Activated CD8-positive, alpha-beta memory T cell treated with anti-CD3 and anti-CD28 coated beads for 48 hours (primary cell): ENCODE data around the gene NELFB.

Experiments
- DNase-seq, 3 experiments: peaks; one replicate each; pipeline ENCODE4 v3.0.0-alpha.2; 2020; ENCODE audit warnings: low read depth in 2 of 3, low spot score in 2 of 3

The NELFB gene

DNA sequence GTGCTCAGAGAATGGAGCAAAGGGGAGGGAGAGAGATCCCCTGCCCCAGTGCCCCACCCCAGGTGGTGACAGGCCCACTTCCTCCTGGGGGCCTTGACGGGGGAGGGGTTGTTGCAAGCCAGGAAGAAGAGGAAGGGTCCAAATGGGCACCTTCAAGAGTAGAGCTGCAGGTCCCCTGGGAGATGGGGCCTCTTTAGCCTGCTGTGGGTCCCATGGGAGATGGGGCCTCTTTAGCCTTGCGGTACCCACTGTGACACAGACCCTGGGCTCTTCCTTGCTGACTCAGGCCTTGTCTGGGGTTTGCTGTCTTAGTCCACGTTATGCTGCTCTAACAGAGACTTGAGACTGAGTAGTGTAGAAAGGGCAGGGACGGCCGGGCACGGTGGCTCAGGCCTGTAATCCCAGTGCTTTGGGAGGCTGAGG, 12.8 kb downstream of the NELFB start:
- no peak for DNase-seq

DNA sequence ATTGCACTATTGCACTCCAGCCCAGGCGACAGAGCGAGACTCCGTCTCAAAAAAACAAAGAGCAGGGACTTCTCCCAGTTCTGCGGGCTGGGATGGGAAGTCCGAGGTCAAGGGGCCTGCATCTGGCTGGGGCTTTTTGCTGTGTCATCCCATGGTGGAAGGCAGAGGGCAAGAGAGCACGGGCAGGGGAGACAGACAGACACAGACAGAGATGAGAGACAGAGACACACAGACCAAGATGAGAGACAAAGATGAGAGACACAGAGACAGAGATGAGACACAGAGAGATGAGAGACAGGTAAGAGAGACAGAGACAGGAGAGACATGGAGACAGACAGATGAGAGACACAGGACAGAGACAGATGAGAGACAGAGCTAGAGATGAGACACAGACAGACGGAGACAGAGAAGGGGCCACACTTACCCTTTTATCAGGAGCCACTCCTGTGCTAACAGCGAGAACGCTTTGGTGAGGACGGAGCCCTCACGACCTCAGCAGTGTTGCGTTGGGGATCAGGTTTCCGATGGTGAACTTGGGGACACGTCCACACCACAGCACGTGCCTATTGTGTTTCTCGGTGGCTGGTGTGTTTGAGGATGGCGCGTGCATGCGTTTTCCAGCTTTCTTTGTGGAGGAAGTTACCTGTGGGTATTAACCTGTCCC, 13.5 kb downstream of the NELFB start:
- no peak for DNase-seq

DNA sequence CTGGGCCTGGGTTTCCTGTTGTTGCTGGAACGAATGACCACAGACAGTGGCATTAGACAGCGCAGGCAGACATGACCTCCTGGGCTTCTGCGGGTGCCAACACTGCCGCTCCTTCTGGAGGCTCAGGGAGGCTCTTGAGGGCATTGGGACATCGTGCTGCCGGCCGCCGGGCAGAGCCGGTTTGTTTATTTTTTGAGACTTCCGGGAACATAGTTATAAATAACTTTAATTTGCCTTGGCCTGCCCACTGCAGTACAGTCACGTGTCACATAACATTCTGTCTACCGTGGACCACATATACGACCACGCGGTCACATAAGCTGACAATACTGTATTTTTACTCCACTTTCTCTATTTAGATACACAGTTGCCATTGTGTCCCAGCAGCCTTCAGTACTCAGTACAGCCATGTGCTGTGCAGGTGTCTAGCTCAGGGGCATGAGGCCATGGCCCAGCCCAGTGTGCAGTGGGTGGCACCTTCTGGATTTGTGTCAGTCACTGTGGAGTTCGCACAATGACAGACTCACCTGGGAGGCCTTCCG, 14.2 kb downstream of the NELFB start:
- DNase-seq: no peak

DNA sequence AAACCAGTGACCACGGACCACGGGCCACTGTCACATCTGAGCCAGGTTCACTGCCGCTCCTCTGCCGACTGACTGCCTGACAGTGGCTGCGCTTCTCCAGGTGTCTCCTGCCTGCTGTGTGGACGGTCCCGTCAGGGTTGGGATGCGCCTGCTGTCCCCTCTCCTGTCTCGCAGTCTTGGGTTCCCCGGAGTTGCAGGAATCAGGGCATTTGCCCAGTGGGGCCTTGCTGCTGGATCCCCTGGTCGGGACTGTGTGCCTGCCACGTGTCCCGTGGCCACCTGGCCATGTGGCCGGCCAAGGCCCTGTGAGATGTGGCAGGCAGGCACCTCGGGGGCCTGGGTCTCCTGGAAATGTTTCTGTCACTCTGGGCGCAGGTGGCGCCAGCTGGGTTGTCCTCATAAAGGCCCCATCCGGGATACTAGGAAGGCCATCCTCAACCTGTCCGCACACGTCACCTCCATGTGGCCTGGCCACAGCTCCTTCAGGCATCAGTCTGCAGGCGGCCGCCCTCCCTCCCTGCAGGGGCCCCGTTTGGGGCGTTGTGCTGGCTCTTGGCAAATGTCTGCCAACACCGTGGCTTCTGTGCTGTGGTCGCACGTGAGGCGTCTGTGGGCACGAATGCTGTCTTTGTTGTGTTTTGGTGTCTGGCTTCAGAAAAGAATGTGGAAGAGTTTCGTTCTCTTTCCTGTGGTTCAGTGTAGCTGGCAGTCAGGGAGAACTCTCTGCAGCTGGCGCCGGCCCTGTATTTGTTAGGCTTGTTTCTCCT, 16.0 kb downstream of the NELFB start:
- no peak for DNase-seq

DNA sequence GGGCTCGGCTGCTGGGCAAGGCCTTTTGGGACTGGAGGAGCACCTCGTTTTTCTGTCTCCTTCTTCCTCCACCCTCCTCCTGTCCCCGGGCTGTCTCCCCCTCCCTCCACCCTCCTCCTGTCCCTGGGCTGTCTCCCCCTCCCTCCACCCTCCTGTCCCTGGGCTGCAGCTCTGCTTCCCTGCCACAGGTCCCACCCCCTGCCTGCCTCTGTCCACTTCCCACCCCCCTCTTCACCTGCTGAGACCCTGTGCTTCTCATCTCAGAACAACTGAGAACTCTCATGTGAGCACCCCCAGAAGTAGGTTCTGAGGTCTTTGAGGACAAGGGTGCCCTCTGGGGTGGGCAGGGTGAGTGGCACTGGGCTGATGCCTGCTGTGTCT, 16.6 kb downstream of the NELFB start:
- no peak for DNase-seq

DNA sequence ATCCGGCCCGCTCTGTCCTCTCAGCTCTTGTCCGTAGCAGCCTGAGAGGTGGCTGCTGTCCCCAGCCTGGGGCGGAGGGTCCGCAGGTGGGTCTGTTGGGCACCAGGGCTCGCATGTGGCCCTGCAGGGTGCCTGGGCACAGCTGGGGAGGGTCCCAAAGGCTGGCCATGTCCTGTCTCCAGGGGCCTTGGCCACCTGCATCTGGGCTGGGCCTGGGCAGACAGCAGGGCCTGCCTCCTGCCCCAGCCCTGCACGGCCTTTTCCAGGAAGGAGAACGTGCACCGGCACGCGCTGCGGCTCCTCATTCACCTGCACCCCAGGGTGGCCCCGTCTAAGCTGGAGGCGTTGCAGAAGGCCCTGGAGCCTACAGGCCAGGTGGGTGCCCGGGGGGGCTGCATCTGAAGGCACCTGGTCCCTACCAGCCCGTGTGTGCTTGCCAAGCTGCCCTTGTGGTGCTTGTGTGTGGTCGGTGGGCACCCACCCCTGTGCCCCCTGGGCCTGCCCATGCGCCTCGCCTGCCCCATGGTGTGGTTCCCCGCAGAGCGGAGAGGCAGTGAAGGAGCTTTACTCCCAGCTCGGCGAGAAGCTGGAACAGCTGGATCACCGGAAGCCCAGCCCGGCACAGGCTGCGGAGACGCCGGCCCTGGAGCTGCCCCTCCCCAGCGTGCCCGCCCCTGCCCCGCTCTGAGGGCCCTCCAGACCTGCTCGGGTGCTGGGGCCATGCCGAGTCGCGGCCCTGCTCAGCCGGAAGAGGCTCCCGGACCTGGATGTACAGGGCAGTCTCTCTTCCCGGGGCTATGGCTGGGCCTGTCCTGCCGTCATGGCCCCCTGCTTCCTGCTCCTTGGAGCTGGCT, 17.3 kb downstream of the NELFB start:
- no peak for DNase-seq

DNA sequence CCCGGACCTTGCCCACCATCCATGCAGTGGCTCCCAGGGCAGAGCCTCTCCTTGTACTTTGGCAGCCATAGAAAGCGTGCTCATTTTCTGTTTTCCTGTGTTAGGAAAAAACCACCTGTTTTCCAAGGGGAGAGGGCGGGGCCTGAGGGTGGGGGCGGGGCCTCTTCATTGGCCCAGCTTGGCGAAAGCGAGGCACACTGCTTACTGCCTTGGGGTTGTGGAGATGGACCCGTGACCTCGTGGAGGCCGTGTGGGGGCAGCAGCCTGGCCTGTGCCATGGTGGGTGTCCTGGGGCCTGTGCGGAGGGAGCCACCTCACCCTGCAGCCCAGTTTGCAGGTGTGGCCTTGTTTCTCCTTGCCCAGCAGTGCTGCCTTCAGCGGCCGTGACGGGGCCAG, 18.0 kb downstream of the NELFB start:
- no peak for DNase-seq

DNA sequence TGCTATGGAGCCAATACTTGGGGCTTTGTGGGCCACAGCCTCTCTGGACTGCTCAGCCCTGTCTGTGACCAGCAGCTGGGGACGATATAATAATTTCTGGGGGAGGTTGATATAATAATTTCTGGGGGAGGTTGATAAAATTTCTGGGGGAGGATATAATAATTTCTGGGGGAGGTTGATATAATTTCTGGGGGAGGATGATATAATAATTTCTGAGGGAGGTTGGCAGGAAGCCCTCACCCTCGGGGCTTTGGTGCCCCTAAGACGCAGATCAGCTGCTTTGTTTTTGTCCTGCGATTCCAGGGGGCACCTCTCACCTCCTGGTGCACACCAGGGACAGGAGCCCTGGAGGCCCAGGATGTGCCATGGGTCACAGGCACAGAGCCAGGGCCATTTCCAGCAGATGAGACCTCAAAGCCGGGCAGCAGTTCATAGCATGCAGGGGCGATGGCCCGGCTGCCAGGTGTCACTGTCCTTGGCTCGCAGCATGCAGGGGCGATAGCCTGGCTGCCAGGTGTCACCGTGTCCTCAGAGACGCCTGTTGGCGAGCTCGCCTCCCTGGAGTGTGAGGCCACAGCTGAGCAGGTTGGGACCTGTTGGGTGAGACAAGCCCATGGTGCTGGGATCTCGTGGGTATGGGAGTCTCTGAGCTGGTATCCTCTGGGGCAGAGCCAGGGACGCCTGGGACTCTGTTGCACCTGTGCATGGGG, 18.6 kb downstream of the NELFB start:
- no peak for DNase-seq

DNA sequence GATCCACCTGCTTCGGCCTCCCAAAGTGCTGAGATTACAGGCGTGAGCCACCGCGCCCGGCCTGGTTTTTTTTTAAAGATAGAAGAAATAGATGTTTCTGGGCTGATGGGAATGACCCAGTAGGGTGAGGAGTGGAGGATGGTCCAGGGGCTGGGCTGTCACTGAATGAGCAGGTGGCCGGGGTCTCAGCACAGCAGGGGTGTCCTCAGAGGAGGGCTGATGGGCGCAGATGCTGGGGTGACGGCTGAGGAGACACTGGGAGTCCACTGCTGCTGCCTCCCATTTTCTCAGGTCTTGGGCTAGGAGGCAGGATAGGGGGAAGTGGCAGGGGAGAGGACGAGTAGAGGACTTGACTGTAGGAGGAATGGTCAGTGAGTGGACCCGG, 20.1 kb downstream of the NELFB start:
- DNase-seq: no peak

DNA sequence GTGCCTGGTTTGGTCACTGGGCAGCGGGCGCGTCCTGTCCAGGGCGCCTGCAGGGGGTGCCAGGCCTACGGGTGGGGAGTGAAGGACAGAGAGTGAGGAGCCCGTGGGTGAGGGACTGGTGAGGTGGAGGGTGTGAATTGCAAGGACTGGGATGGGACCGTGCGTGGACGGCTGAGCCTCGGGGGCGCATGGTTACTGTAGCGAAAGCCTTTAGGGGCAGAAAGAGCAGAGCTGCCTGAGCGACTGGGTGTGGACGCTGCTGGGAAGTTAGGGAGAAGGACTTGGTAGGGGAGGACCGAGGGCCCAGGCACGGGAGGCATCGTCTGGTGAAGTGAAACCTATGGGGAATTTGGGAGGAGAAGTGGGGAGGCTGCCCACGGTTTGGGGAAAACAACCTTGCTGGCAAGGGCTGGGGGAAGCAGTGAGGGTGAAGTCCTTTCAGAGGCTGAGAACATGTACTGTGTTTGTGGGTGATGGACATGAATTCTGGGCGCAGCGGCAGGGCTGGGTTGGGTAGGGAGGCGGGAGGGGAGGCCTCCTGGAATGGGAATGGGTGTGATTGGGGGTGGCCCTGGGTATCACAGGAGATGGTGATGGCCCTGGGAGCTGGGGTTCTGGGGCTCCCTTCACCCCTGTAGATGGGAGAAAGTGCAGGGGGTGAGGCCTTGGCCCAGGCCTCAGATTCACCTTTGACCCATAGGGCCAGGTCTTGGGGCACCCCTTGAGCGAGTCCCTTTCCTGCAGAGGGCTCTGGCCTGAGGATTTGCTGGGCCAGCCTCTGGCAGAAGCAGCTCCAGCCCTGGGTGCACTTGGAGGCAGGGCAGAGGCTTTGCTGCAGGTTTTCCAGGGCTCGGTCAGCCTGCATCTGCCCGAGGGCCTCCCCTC, 20.7 kb downstream of the NELFB start:
- DNase-seq: no peak

DNA sequence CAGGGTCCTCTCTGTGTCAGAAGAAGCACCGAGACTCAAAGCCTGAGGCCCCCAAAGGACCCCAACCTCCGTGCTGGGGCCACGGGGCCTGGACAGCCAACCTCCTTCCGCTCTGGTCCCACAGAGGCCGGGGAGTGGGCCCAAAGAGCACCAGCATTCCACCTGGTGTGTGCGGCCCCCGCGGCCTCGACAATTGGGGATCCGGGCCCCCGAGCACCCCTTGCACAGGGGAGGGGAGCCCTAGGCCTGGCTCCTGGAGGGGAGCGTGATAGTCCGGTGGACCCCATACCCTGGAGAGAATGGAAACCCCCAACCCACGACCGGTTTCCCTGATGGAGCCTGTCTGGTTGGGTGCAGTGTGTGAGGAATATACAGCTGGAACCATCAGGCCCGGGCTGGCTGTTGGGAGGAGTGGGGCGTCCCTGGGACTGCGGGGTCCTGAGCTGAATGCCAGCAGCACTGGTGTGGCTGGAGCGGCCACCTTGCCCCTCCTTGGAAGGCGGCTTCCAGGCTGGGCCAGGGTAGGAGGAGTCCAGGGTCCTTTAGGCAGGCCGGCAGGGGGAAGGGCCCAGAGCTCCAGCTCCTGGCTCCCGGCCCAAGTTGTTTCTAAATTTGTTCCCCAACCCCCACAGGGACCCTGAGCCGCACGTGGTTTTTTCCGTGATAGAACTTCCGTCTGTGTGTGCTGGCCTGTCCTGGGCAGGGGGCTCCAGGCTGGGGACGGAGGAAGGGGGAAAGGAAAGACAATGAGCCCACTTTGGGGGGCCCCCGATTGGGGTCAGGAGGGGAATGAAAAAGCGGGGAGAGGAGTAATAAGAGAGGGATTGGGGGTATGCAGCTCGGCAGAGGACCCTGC, 21.6 kb downstream of the NELFB start:
- no peak for DNase-seq

DNA sequence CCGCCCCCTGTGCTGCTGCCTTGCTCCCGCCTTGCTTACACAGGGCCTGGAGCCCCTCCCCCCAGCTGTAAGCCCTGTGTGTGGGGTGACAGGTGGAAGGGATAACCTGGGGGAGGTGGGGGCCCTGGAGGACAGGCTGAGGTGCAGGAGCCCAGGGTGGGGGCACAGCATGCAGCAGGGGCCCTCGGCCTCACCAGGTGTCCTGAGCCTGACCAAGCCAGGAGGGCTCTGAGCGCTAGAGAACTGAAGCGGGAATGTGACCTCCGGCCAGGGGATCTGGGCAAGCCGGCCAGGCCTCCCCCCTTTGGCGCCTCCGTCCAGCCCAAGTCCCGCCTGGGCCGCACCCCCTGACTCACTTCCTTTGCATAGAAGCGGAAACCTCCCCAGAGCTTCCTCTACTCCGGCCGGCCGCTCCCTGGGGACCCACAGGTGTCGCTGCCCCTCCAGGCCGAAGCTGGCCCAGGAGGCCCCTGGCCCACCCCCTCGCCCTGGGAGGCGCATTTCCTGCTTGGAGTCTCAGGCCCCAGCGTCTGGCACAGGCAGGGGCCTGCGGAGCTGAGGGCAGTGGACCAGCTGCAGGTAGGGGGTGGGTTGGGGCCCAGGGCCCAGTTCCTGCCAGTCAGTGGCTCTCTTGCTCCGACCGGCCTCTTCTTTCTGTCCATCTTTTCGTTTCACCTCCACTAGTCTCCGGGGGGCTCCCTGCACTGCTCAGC, 22.4 kb downstream of the NELFB start, which contains the start of gene TOR4A:
TSS of gene TOR4A (plus strand) at position 398 of the 713 bp plus-strand sequence. CDS start 964 bp downstream, outside the sequence.
- no peak for DNase-seq

DNA sequence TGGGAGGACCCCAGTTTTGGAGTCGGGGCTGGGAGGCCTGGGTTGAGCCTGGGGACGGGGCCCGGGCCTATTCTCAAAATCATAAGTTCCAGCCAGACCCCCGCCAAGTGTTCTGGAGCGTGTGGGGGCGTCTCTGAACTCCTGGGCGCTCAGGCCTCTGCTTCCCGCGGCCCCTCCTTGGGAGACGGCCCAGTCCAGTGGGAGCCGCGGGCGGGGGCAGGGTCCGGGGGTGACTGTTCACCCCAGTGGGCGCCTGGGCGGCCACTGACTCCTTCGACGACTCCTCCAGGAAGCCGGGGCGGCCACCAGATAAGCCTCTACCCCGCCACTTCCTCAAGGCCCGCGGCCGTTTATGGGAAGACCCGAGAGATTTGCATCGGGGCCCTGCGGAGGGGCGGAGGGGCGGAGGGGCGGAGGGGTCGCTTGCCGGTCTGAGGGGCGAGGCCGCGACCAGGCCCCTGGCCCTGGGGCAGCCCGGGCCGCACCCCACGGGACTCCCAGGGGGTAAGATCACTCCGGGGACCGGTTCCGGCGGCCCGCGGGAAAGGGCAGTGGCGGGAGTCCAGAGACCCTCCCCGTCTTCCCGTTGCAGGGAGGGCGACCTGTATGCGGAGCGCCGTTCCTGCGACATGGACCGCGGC, 23.1 kb downstream of the NELFB start:
- no peak for DNase-seq

DNA sequence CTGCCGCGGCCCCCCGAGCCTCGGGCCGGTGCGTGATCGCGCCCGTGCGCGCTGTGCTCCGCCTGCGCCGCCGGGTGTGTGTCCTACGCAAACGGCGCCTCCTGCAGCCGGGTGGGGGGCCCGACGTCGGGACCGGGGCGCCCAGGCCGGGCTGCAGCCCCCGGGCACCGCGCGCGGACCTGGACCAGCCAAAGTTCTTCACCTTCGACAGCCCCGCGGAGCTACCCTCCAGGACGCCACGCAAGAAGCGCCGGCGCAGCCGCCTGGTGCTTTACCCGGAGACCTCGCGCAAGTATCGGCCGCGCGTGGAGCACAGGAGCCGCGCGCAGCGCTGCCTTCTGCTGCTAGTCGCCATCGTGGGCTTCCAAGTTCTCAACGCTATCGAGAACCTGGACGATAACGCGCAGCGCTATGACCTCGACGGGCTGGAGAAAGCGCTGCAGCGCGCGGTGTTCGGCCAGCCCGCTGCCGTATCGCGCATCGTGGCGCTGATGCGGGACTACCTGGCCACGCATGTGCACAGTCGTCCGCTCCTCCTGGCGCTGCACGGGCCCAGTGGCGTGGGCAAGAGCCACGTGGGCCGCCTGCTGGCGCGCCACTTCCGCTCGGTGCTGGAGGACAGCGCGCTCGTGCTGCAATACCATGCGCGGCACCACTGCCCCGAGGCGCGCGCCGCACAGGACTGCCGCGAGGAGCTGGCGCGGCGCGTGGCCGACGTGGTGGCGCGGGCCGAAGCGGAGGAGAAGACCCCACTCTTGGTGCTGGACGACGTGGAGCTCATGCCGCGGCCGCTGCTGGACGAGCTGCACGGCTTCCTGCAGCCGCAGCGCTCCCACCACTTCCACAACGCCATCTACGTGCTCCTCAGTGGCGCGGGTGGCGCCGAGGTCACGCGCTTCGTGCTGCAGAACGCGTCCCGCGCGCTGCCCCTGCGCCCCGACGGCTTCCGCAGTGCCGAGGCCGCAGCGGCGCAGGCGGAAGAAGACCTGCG, 23.9 kb downstream of the NELFB start:
- DNase-seq: no peak

DNA sequence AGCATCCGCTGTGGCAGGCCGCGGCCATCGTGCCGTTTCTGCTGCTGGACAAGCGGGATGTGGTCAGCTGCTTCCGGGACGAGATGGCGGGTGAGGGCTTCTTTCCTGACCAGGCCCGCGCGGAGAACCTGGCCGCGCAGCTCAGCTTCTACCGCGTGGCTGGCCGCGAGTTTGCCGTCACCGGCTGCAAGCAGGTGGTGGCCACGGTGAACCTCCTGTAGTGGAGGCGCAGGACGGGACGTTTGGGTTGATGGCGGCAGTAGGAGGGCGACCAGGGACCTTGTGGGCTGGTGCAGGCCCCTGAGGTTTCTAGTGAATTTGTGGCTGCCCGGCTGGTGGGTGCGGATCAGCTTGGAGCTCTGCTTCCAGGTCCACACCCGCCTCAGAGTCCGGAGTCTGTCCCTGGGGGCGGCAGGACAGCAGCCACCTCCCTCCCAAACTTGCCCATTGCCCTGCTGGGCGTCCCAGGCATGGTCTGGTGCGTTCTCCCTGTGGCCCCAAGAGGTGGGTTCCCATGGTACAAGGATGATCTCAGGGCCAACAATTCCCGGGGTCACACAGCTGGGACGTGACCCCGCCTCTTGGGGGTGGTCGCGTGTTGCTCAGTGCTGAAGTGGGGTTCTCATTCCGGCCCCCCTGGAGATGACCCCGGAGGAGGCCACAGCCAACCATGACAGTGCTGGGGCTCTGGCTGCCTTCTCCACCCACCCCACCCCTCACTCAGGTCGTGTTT, 24.8 kb downstream of the NELFB start:
- no peak for DNase-seq
